Measurements from ENCODE around the gene GRIK1.

GRIK1 gene

DNA sequence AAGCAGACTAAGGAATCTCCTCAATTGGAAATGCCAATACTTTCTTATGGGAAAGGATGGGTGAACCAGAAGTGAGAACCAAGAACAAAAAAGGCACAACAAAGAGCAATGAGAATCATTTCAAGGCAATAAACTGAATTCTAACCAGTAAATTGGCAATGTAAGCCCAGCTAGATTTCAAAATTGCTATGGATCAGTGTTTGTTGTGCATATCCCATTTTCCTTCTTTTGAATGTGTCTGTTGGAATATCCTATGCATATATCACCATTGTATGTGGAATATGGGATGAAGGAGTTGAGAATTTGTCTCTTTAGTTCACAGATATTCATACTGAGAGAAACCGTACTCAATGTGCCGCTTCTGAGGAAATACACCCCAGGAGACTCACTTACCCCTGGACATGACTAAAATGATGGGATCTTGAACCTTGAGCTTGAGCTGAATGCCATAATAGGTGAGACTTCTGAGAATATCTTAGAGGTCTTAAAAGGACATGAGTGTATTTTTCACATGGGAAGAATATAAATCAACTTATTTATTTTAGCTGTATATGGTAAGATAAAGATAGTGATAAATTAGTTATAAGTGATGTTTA lies 425.0 kb downstream of the GRIK1 start (continued):
- TF ChIP-seq ZBTB44 (tag by site-specific recombination; IDR thresholded peaks at IDR 0.05): no peak
- TF ChIP-seq ZNF747 (tag by site-specific recombination; IDR thresholded peaks at IDR 0.05): no peak
- TF ChIP-seq ZNF138 (tag by site-specific recombination; IDR thresholded peaks at IDR 0.05; ENCODE audit: borderline replicate concordance): no peak
- TF ChIP-seq, protein P1, sequence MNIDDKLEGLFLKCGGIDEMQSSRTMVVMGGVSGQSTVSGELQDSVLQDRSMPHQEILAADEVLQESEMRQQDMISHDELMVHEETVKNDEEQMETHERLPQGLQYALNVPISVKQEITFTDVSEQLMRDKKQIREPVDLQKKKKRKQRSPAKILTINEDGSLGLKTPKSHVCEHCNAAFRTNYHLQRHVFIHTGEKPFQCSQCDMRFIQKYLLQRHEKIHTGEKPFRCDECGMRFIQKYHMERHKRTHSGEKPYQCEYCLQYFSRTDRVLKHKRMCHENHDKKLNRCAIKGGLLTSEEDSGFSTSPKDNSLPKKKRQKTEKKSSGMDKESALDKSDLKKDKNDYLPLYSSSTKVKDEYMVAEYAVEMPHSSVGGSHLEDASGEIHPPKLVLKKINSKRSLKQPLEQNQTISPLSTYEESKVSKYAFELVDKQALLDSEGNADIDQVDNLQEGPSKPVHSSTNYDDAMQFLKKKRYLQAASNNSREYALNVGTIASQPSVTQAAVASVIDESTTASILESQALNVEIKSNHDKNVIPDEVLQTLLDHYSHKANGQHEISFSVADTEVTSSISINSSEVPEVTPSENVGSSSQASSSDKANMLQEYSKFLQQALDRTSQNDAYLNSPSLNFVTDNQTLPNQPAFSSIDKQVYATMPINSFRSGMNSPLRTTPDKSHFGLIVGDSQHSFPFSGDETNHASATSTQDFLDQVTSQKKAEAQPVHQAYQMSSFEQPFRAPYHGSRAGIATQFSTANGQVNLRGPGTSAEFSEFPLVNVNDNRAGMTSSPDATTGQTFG (tag by site-specific recombination; IDR thresholded peaks at IDR 0.05; ENCODE audit: borderline replicate concordance): no peak
- TF ChIP-seq ZNF518A (tag by site-specific recombination; conservative IDR thresholded peaks at IDR 0.05; ENCODE audit: low read depth): no peak
- TF ChIP-seq SCRT1 (tag by site-specific recombination; IDR thresholded peaks at IDR 0.05; ENCODE audit: borderline replicate concordance): no peak
- no peak for TF ChIP-seq ZNF274 (IDR thresholded peaks at IDR 0.05; ENCODE audit: low read length)
- TF ChIP-seq ZNF274 (tag by site-specific recombination; IDR thresholded peaks at IDR 0.05; ENCODE audit: borderline replicate concordance): no peak
- no peak for TF ChIP-seq ZBTB6 (tag by site-specific recombination; IDR thresholded peaks at IDR 0.05)
- no peak for TF ChIP-seq SALL2 (tag by site-specific recombination; IDR thresholded peaks at IDR 0.05; ENCODE audit: borderline replicate concordance)
- TF ChIP-seq OSR2 (tag by site-specific recombination; IDR thresholded peaks at IDR 0.05): no peak
- TF ChIP-seq IKZF3 (tag by site-specific recombination; IDR thresholded peaks at IDR 0.05): no peak
- TF ChIP-seq MZF1 (tag by site-specific recombination; IDR thresholded peaks at IDR 0.05; ENCODE audit: borderline replicate concordance): no peak

- Histone ChIP-seq H3K4me3 (ENCODE audit: low read depth, low read length) (no peak overlapping the region), H3K4me1 (ENCODE audit: control insufficient read depth, insufficient read depth, low read length) (no peaks in the 10 kb centered on the region), H3K9me3 (ENCODE audit: control insufficient read depth, insufficient read depth, low read depth, low read length) (no peaks in the 10 kb centered on the region), H3K27ac (ENCODE audit: extremely low read depth, low read depth, low read length) (no peak overlapping the region), H3K36me3 (ENCODE audit: control insufficient read depth in 2 of 2, insufficient read depth in 1 of 2, low read length in 2 of 2) (no peaks in the 10 kb centered on the region)
- CTCF ChIA-PET: interaction anchor here (0.7 kb wide), 1 partner anchor 1520 kb away, joined by 3 read pairs; no protein-coding TSS in a partner anchor
- POLR2A ChIA-PET: no interaction called here
- peak; percentile 68 for TF ChIP-seq ZNF707 (tag by site-specific recombination; IDR thresholded peaks at IDR 0.05)
- TF ChIP-seq ZBTB7A (tag by site-specific recombination; IDR thresholded peaks at IDR 0.05; ENCODE audit: low read depth): no peak
Measured at GRCh38 chr21:29513535-29513934, 426.3 kb downstream of the GRIK1 start.
